HG03571 (cell line): Measurements from ENCODE around the gene FXYD4.
"Not testable (repeated sequence)": the region's sequence is repeated elsewhere in the genome, so short reads cannot be mapped to it uniquely, and the experiment has no call there.

Experiments
- ATAC-seq: cut with Tn5 transposase; IDR thresholded peaks from one replicate; pipeline ENCODE4 v1.9.1; 2021; ENCODE audit not compliant: unreplicated experiment

The FXYD4 gene

GRCh38 chr10:43374194-43374593 lies 2.8 kb downstream of the FXYD4 start:
- ATAC-seq, result no peak

- ATAC-seq, result no peak
Observed at GRCh38 chr10:43375401-43376020, 4.1 kb downstream of the FXYD4 start.

GRCh38 chr10:43376046-43376635 lies 4.7 kb downstream of the FXYD4 start:
- no peak for ATAC-seq

GRCh38 chr10:43376828-43377423 lies 5.5 kb downstream of the FXYD4 start:
- no peak for ATAC-seq

- no peak for ATAC-seq
Observed at GRCh38 chr10:43377424-43377883, 6.0 kb downstream of the FXYD4 start.

- ATAC-seq, result no peak
Observed at GRCh38 chr10:43380610-43381222, 9.3 kb downstream of the FXYD4 start.

- ATAC-seq, result no peak
Observed at GRCh38 chr10:43383204-43383971, 12.0 kb downstream of the FXYD4 start.

GRCh38 chr10:43384252-43385221 lies 13.1 kb downstream of the FXYD4 start:
- ATAC-seq, result no peak

- no peak for ATAC-seq
Observed at GRCh38 chr10:43385412-43386004, 14.1 kb downstream of the FXYD4 start.

GRCh38 chr10:43386549-43386948 lies 15.1 kb downstream of the FXYD4 start:
- no peak for ATAC-seq

- ATAC-seq, result no peak
Observed at GRCh38 chr10:43386981-43387677, 15.7 kb downstream of the FXYD4 start.

GRCh38 chr10:43387678-43388032 lies 16.2 kb downstream of the FXYD4 start:
- no peak for ATAC-seq

- no peak for ATAC-seq
Observed at GRCh38 chr10:43389867-43390266, 18.4 kb downstream of the FXYD4 start.

- no peak for ATAC-seq
Observed at GRCh38 chr10:43390333-43390732, 18.9 kb downstream of the FXYD4 start.

GRCh38 chr10:43390759-43391158 lies 19.3 kb downstream of the FXYD4 start:
- ATAC-seq, result no peak

GRCh38 chr10:43391496-43391895 lies 20.1 kb downstream of the FXYD4 start:
- ATAC-seq, result no peak

GRCh38 chr10:43392748-43393147 lies 21.3 kb downstream of the FXYD4 start:
- no peak for ATAC-seq

- ATAC-seq, result not testable (repeated sequence)
Observed at GRCh38 chr10:43393186-43393585, 21.8 kb downstream of the FXYD4 start.
